Muscle layer of colon (tissue), 2 donors: ENCODE results near the gene CDH20.

Experiments used
- H3K27ac ChIP-seq: one replicate; pipeline ENCODE4 v1.7.0; 2013; ENCODE audit warnings: low read depth, mild to moderate bottlenecking, low read length, moderate library complexity
- H3K27me3 ChIP-seq, 2 donors: one replicate each; pipeline ENCODE4 v1.7.0; 2013; ENCODE audit warnings: low read length in 2 of 2, mild to moderate bottlenecking in 2 of 2; ENCODE audit not compliant: insufficient read depth in 2 of 2, control insufficient read depth in 1 of 2
- H3K36me3 ChIP-seq: one replicate; pipeline ENCODE4 v1.7.0; 2013; ENCODE audit warnings: mild to moderate bottlenecking, low read length; ENCODE audit not compliant: insufficient read depth
- H3K4me1 ChIP-seq: one replicate; pipeline ENCODE4 v1.7.0; 2013; ENCODE audit warnings: mild to moderate bottlenecking, low read length; ENCODE audit not compliant: insufficient read depth
- H3K4me3 ChIP-seq, 2 donors: one replicate each; pipeline ENCODE4 v1.7.0; 2013; ENCODE audit warnings: low read length in 2 of 2, low read depth in 1 of 2, mild to moderate bottlenecking in 1 of 2, moderate library complexity in 1 of 2
- H3K9ac ChIP-seq: one replicate; pipeline ENCODE4 v1.7.0; 2013; ENCODE audit warnings: low read length
- H3K9me3 ChIP-seq: one replicate; pipeline ENCODE4 v1.7.0; 2013; ENCODE audit warnings: mild to moderate bottlenecking, low read length
- donor health status: abdominal sarcoma.
- donor health status: Adenocarcinoma of cecum.

Gene CDH20

GRCh38 chr18:61432590-61432989, 99.4 kb downstream of the CDH20 start:
- Histone ChIP-seq H3K27ac (no peak overlapping the region), H3K9ac (no peak overlapping the region), H3K36me3 (no peaks in the 10 kb centered on the region), H3K4me3 (no peak overlapping the region), H3K4me1 (no peaks in the 10 kb centered on the region), H3K9me3 (peaks cover 4% of the 10 kb centered on the region), H3K27me3 (no peaks in the 10 kb centered on the region)

GRCh38 chr18:61435064-61435652, 101.9 kb downstream of the CDH20 start:
- H3K9ac ChIP-seq: no peak overlapping the region
- no peaks in the 10 kb centered on the region for H3K36me3 ChIP-seq
- H3K27ac ChIP-seq: no peak overlapping the region
- no peaks in the 10 kb centered on the region for H3K4me1 ChIP-seq
- H3K9me3 ChIP-seq: peaks cover 4% of the 10 kb centered on the region
- H3K4me3 ChIP-seq: no peak overlapping the region
- no peaks in the 10 kb centered on the region for H3K27me3 ChIP-seq

- Histone ChIP-seq H3K27ac (no peak overlapping the region), H3K27me3 (no peaks in the 10 kb centered on the region), H3K4me3 (no peak overlapping the region), H3K36me3 (no peaks in the 10 kb centered on the region), H3K4me1 (no peaks in the 10 kb centered on the region), H3K9ac (no peak overlapping the region), H3K9me3 (no peaks in the 10 kb centered on the region)
Observed at GRCh38 chr18:61443081-61443725, 110.0 kb downstream of the CDH20 start.

- Histone ChIP-seq H3K36me3 (no peaks in the 10 kb centered on the region), H3K9ac (no peak overlapping the region), H3K27ac (no peak overlapping the region), H3K9me3 (no peaks in the 10 kb centered on the region), H3K4me1 (no peaks in the 10 kb centered on the region), H3K27me3 (no peaks in the 10 kb centered on the region), H3K4me3 (no peak overlapping the region)
Observed at GRCh38 chr18:61448316-61448715, 115.1 kb downstream of the CDH20 start.

- Histone ChIP-seq H3K9me3 (no peaks in the 10 kb centered on the region), H3K27ac (no peak overlapping the region), H3K36me3 (no peaks in the 10 kb centered on the region), H3K27me3 (no peaks in the 10 kb centered on the region), H3K4me3 (no peak overlapping the region), H3K4me1 (no peaks in the 10 kb centered on the region), H3K9ac (no peak overlapping the region)
Observed at GRCh38 chr18:61459896-61460648, 126.8 kb downstream of the CDH20 start.

GRCh38 chr18:61464551-61465142, 131.4 kb downstream of the CDH20 start:
- Histone ChIP-seq H3K27me3 (no peaks in the 10 kb centered on the region), H3K4me3 (no peak overlapping the region), H3K4me1 (no peaks in the 10 kb centered on the region), H3K27ac (no peak overlapping the region), H3K9ac (no peak overlapping the region), H3K36me3 (no peaks in the 10 kb centered on the region), H3K9me3 (no peaks in the 10 kb centered on the region)

- Histone ChIP-seq H3K27me3 (no peaks in the 10 kb centered on the region), H3K9me3 (no peaks in the 10 kb centered on the region), H3K36me3 (no peaks in the 10 kb centered on the region), H3K4me3 (no peak overlapping the region), H3K4me1 (no peaks in the 10 kb centered on the region), H3K9ac (no peak overlapping the region), H3K27ac (no peak overlapping the region)
Observed at GRCh38 chr18:61466736-61467135, 133.5 kb downstream of the CDH20 start.

GRCh38 chr18:61470031-61470674, 136.9 kb downstream of the CDH20 start:
- no peak overlapping the region for H3K27ac ChIP-seq
- no peaks in the 10 kb centered on the region for H3K27me3 ChIP-seq
- no peak overlapping the region for H3K9ac ChIP-seq
- H3K4me1 ChIP-seq: no peaks in the 10 kb centered on the region
- H3K4me3 ChIP-seq: no peak overlapping the region
- no peaks in the 10 kb centered on the region for H3K9me3 ChIP-seq
- H3K36me3 ChIP-seq: no peaks in the 10 kb centered on the region

- no peaks in the 10 kb centered on the region for H3K4me1 ChIP-seq
- no peak overlapping the region for H3K27ac ChIP-seq
- no peaks in the 10 kb centered on the region for H3K27me3 ChIP-seq
- no peak overlapping the region for H3K9ac ChIP-seq
- H3K36me3 ChIP-seq: no peaks in the 10 kb centered on the region
- no peak overlapping the region for H3K4me3 ChIP-seq
- no peaks in the 10 kb centered on the region for H3K9me3 ChIP-seq
Observed at GRCh38 chr18:61471541-61471940, 138.3 kb downstream of the CDH20 start.

- H3K36me3 ChIP-seq: no peaks in the 10 kb centered on the region
- no peaks in the 10 kb centered on the region for H3K4me1 ChIP-seq
- no peaks in the 10 kb centered on the region for H3K27me3 ChIP-seq
- H3K4me3 ChIP-seq: no peak overlapping the region
- no peaks in the 10 kb centered on the region for H3K9me3 ChIP-seq
- no peak overlapping the region for H3K27ac ChIP-seq
- H3K9ac ChIP-seq: no peak overlapping the region
Observed at GRCh38 chr18:61471942-61472341, 138.7 kb downstream of the CDH20 start.

- H3K4me3 ChIP-seq: no peak overlapping the region
- H3K4me1 ChIP-seq: no peaks in the 10 kb centered on the region
- no peaks in the 10 kb centered on the region for H3K9me3 ChIP-seq
- no peaks in the 10 kb centered on the region for H3K36me3 ChIP-seq
- no peak overlapping the region for H3K9ac ChIP-seq
- H3K27me3 ChIP-seq: no peaks in the 10 kb centered on the region
- no peak overlapping the region for H3K27ac ChIP-seq
Observed at GRCh38 chr18:61474341-61474740, 141.1 kb downstream of the CDH20 start.
